Activated CD4-positive, alpha-beta T cell treated with anti-CD3 and anti-CD28 coated beads, Interleukin-2, amount 50 U/mL, for 4 hours (primary cell): ENCODE data around the gene JPT1.

ENCODE experiments used
- DNase-seq, 2 experiments: peaks; one replicate each; pipeline ENCODE4 v3.0.0-alpha.2; 2020

Gene JPT1

GRCh38 chr17:75103601-75104554 is 50.4 kb downstream of the JPT1 start:
- DNase-seq, result no peak

GRCh38 chr17:75102385-75102821 is 51.9 kb downstream of the JPT1 start:
- no peak for DNase-seq

- no peak for DNase-seq
These were observed 54.3 kb downstream of the JPT1 start for GRCh38 chr17:75099881-75100595.

- no peak for DNase-seq
These were observed 55.5 kb downstream of the JPT1 start for GRCh38 chr17:75098861-75099260.

- DNase-seq, result no peak
These were observed 56.4 kb downstream of the JPT1 start for GRCh38 chr17:75097865-75098264.

GRCh38 chr17:75096082-75096625 is 58.2 kb downstream of the JPT1 start:
- DNase-seq, result no peak

GRCh38 chr17:75094871-75095399 is 59.4 kb downstream of the JPT1 start:
- no peak for DNase-seq

- DNase-seq, result no peak
These were observed 60.7 kb downstream of the JPT1 start for GRCh38 chr17:75093548-75094158.

- DNase-seq, result no peak
These were observed 62.4 kb downstream of the JPT1 start for GRCh38 chr17:75091855-75092327.

- DNase-seq, result no peak
These were observed 63.1 kb downstream of the JPT1 start for GRCh38 chr17:75090871-75091854.

GRCh38 chr17:75088465-75089417 is 65.6 kb downstream of the JPT1 start:
- DNase-seq, result no peak

- DNase-seq, result peak in 1 of 2 experiments; percentile 17
These were observed 66.5 kb downstream of the JPT1 start, which contains the start of gene SLC16A5 for GRCh38 chr17:75087558-75088453. TSS of gene SLC16A5 (plus strand) at chr17:75087954. CDS start at chr17:75093637, 5,683 bp downstream.

- no peak for DNase-seq
These were observed 67.1 kb downstream of the JPT1 start for GRCh38 chr17:75087182-75087557.

- DNase-seq, result no peak
These were observed 67.7 kb downstream of the JPT1 start for GRCh38 chr17:75086496-75087181.
